Fibroblast of lung (primary cell): Measurements from ENCODE around the gene LRRTM1.

Experiments
- EZH2 ChIP-seq: IDR thresholded peaks from 2 replicates; pipeline ENCODE4 v1.5.1; 2012; ENCODE audit warnings: low read length, control low read depth, mild to moderate bottlenecking; ENCODE audit errors: missing control alignments
- TF ChIP-seq, protein P1 (sequence below), 2 donors: IDR thresholded peaks in 1 of 2; conservative IDR thresholded peaks in 1 of 2; 1 replicate in 1 of 2; 2 replicates in 1 of 2; pipeline ENCODE4 v1.5.1; 2011 to 2012; ENCODE audit warnings: low read length in 2 of 2, control low read depth in 1 of 2, inconsistent platforms in 1 of 2, low read depth in 1 of 2, mild to moderate bottlenecking in 1 of 2

DNA sequence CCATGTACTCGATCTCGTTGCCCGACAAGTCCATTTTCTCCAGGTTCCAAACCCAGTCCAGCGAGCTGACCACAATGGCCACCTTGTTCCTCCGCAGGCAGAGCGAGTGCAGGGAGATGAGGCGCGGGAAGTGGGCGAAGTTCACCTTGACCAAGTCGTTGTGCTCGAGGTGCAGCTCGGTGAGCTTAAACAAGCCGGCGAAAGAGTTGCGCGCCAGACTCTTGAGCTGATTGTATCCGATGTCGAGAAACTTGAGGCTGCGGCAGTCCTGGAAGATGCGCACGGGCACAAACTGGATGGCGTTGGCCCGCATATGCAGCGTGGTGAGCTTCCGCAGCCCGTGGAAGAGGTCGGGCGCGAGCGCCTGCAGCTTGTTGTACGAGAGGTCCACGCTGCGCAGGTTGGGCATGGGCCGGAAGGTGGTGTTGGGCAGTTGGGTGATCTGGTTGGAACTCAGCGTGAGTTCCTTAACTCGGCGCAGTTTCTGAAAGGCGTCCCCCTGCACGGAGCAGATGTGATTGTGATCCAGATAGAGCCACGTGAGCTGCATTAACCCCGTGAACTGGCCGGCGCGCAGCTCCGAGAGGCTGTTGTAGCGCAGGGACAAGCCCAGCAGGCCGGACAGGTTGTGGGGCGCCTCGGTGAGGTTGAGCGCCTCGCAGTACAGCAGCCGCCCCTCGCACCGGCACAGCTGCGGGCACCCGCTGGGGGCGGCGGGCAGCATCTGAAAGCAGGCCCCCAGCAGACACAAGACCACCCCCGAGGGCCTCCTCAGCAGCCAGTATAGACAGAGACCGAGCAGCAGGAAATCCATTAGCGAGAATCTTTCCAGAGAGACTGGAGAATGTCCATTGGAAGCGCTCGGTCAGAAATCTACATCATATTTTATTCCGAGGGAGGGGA, 1.3 kb downstream of the LRRTM1 start:
- TF ChIP-seq, protein P1, sequence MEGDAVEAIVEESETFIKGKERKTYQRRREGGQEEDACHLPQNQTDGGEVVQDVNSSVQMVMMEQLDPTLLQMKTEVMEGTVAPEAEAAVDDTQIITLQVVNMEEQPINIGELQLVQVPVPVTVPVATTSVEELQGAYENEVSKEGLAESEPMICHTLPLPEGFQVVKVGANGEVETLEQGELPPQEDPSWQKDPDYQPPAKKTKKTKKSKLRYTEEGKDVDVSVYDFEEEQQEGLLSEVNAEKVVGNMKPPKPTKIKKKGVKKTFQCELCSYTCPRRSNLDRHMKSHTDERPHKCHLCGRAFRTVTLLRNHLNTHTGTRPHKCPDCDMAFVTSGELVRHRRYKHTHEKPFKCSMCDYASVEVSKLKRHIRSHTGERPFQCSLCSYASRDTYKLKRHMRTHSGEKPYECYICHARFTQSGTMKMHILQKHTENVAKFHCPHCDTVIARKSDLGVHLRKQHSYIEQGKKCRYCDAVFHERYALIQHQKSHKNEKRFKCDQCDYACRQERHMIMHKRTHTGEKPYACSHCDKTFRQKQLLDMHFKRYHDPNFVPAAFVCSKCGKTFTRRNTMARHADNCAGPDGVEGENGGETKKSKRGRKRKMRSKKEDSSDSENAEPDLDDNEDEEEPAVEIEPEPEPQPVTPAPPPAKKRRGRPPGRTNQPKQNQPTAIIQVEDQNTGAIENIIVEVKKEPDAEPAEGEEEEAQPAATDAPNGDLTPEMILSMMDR (conservative IDR thresholded peaks at IDR 0.05 in 1 of 2, IDR thresholded peaks at IDR 0.05 in 1 of 2; ENCODE audit: low read depth in 1 of 2, low read length in 2 of 2) = no peak
- TF ChIP-seq EZH2 = peak; percentile 84
